ENCODE data around the gene PIGU.
"Not testable (repeated sequence)": the region's sequence is repeated elsewhere in the genome, so short reads cannot be mapped to it uniquely, and the experiment has no call there.

DNA sequence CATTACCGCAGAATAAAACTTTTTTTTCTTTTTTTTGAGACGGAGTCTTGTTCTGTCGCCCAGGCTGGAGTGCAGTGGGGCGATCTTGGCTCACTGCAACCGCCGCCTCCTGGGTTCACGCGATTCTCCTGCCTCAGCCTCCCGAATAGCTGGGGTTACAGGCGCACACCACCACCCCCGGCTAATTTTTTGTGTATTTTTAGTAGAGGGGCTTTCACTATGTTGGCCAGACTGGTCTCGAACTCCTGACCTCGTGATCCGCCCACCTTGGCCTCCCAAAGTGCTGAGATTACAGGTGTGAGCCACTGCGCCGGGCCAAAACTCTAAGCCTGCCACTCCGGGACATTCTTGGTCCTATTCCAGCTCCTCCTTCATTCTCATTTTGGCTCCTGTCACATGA lies 162.9 kb downstream of the PIGU start:
- not testable (repeated sequence) for TF ChIP-seq CTCF (IDR thresholded peaks at IDR 0.05; ENCODE audit: poor library complexity, severe bottlenecking); POLR2AphosphoS5 (IDR thresholded peaks at IDR 0.05); TAF1 (IDR thresholded peaks at IDR 0.05; ENCODE audit: low read depth); EZH2 (IDR thresholded peaks at IDR 0.05; ENCODE audit: borderline replicate concordance, insufficient read depth, low read length, poor library complexity, severe bottlenecking); EP300 (conservative IDR thresholded peaks at IDR 0.05; ENCODE audit: poor library complexity, severe bottlenecking); RAD21 (conservative IDR thresholded peaks at IDR 0.05)
- TF ChIP-seq, protein P1, sequence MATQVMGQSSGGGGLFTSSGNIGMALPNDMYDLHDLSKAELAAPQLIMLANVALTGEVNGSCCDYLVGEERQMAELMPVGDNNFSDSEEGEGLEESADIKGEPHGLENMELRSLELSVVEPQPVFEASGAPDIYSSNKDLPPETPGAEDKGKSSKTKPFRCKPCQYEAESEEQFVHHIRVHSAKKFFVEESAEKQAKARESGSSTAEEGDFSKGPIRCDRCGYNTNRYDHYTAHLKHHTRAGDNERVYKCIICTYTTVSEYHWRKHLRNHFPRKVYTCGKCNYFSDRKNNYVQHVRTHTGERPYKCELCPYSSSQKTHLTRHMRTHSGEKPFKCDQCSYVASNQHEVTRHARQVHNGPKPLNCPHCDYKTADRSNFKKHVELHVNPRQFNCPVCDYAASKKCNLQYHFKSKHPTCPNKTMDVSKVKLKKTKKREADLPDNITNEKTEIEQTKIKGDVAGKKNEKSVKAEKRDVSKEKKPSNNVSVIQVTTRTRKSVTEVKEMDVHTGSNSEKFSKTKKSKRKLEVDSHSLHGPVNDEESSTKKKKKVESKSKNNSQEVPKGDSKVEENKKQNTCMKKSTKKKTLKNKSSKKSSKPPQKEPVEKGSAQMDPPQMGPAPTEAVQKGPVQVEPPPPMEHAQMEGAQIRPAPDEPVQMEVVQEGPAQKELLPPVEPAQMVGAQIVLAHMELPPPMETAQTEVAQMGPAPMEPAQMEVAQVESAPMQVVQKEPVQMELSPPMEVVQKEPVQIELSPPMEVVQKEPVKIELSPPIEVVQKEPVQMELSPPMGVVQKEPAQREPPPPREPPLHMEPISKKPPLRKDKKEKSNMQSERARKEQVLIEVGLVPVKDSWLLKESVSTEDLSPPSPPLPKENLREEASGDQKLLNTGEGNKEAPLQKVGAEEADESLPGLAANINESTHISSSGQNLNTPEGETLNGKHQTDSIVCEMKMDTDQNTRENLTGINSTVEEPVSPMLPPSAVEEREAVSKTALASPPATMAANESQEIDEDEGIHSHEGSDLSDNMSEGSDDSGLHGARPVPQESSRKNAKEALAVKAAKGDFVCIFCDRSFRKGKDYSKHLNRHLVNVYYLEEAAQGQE (IDR thresholded peaks at IDR 0.05; ENCODE audit: borderline replicate concordance) = not testable (repeated sequence)
